Superior temporal gyrus (tissue), 1 donor: ENCODE measurements around the gene TMEM220.
"Not testable (repeated sequence)": the region's sequence is repeated elsewhere in the genome, so short reads cannot be mapped to it uniquely, and the experiment has no call there.

Experiments used
- DNase-seq: peaks from one replicate; pipeline ENCODE4 v3.0.0-alpha.2; 2016; ENCODE audit errors: extremely low spot score

Gene TMEM220

GRCh38 chr17:10728331-10728892, 1.4 kb downstream of the TMEM220 start:
- DNase-seq, result no peak

GRCh38 chr17:10727192-10727591, 2.6 kb downstream of the TMEM220 start:
- no peak for DNase-seq

DNA sequence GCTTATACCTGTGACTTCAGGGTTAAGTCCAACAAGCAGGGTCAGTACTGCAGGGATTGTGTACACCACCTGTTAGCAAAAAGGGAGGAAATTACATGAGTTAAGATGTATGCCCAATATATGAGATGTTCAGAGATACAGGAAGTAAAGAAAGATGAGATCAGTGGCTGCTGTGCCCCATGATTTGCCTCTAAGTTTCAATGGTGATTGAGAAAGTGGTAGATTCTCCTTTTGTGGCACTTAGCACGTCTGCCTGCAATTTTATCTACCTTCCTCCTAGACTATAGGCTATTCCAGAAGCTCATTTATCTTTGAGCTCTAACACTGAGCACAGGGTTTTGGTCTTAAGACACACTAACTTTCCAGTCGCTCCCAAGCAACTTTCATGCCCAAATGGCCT, 3.6 kb downstream of the TMEM220 start:
- DNase-seq, result no peak

DNA sequence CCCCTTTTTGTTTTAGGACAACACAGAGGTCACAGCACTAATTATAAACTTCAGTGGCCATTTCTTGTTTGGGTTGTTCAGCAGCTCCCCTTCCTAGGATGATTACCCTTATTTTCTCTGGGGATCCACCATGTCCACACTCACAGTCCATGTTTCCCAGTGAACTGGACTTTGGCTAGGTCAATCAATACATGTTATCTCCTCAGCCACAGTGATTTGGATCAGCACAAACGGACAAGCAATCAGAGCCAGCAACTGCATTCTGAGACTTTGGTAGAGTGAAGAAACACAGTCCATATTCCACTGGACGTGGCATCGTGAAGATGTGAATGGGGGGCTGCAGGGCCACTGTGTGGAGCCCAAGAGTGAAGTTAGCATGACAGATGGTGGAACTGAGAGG, 4.6 kb downstream of the TMEM220 start:
- no peak for DNase-seq

GRCh38 chr17:10724546-10725195, 5.2 kb downstream of the TMEM220 start:
- DNase-seq, result no peak

GRCh38 chr17:10718547-10718946, 11.3 kb downstream of the TMEM220 start:
- no peak for DNase-seq

DNA sequence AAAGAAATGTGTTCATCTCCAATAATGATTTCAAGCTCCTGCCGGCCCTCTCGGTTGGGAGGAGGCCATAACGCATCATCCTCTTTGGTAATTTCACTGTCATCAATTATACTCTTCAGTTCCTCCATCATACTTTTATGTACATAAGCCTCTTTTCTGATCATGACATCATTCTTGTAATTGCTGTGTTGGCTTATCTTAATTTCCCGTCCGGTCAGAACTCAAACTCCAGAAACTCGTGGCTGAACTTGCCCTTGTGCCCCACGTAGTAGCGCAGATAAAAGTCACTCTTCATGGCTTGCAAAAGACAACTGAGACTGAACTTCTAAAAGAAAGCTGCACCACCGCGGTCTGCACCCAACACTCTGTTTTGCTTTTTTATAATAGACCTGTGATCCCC, 13.6 kb downstream of the TMEM220 start:
- no peak for DNase-seq

- no peak for DNase-seq
Measured at GRCh38 chr17:10713318-10713717, 16.5 kb downstream of the TMEM220 start.

- no peak for DNase-seq
Measured at GRCh38 chr17:10705727-10706126, 24.1 kb downstream of the TMEM220 start.

DNA sequence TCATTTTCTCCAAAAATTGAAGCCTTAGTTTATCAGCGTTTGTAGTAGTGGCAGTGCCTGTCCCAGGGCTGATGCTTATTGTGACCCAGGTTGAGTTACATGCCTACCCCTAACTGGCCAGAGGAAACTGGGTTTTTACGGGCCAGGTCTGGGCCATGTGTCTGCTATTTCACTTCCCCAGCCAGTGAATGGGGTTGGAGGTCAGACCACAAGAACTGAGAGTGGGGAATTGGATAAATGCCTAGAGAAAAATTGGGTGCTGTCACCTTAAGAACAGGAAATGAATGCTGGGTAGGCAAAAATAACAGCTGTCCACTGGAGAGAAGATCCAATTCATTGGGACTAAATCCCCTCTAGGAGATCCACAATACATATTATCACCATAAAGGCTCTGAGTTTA, 27.2 kb downstream of the TMEM220 start:
- no peak for DNase-seq

GRCh38 chr17:10699856-10700255, 30.0 kb downstream of the TMEM220 start:
- DNase-seq, result no peak

DNA sequence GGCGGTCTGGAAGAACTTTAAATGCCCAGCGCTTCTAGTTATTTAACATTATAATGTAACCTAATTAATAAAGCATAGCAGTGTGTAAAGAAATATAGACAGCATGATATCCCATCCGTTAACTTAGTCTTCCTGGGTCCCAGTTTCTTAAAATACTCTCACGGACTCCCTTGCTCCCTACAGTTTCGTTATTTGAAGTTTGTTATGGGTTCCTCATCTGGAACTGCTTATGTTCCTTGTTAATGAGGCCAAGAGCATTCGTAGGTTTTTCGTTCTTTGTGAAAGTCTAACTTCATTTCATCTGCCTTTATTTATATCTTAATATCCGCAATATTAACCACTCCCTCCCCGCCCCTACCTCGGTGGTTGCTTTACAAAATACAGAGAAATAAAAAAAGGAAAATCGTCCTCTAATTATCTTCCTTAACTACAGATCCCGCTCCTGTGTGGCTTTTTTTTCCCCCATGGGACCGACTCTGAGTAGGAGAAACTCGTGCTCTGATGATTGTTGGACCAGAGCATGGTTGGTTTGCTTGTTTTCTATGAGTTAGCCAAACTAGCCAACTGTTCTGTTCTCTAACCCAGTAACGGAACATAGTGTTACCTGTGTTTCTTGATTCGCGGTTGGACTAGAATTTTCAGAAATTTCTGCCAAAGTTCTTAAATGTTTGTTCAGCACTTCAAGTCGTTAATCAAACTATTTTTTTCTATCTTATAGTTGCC, 31.6 kb downstream of the TMEM220 start:
- DNase-seq, result no peak

DNA sequence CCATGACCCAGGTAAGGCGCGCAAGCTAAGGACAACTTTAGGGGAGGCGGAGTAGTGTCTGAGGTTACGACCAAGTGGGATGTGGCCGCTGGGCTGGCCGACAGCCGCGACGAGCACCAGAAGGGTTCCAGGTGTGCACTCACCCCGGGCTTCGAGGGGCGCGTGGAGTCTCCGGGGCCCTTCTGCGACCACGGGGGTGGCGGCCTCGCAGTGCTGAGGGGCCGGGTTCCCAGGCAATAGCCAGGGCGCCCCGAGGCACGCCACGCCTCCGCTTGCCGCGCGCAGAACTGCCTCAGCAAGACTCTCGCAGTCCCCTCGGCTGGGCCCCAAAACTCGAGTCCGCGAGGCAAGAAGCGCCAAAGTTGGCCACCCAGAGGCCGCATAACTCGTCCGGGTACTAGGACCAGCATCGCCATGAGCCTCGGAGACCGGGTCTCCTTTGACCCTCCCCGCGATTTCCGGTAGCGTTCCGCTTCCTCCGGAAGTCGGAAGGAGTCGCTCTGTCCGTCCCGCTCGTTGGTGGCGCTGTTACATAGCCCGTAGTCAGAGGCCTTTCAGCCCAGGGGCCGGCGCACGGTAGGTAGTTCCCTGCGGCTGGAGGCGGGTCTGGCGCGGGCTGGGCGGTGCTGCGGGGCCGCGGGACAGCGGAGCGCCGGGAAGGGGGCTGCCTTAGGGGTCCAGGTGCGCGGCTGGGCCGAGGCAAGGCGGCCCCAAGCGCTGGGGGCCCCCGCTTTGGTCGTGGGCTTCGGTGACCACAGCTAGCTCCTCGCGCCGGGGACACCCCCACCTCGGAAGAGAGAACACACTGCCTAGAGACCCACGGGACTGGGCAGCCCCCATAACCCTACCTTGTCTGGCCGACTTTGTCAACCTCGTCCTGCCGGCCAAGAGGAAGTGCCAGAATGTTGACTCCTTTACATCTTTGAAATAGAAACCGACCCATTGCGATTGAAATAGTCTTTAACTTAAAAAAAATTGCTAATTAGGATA, 32.4 kb downstream of the TMEM220 start, which contains the start of the genes ADPRM and SCO1:
ADPRM (plus strand) TSS at position 503 of the 990 bp plus-strand sequence. CDS start 7,333 bp downstream, outside the sequence.
SCO1 (minus strand) TSS at position 442 of the 990 bp plus-strand sequence; CDS start at position 416, 26 bp downstream.
- DNase-seq, result peak; percentile 98

- not testable (repeated sequence) for DNase-seq
Measured at GRCh38 chr17:10695875-10696407, 33.9 kb downstream of the TMEM220 start.

DNA sequence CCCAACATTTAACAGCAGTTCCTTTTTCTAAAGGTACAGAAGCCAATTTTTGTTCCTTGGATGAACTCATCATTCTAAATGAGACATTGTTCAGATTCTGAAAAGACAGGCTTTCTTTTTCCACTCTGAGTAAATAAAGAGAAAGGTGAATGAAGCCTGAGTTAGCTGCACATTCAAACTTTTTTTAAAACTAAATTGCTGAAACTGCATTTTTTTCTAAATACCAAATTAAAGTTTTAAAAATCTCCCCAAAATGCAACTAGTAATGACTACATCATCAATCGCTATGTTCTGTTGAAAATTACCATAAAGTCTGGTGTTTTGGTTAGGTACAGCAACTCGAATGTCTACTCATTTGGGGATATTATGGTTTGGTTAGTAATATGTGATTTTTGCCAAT, 42.3 kb downstream of the TMEM220 start:
- DNase-seq, result no peak

DNA sequence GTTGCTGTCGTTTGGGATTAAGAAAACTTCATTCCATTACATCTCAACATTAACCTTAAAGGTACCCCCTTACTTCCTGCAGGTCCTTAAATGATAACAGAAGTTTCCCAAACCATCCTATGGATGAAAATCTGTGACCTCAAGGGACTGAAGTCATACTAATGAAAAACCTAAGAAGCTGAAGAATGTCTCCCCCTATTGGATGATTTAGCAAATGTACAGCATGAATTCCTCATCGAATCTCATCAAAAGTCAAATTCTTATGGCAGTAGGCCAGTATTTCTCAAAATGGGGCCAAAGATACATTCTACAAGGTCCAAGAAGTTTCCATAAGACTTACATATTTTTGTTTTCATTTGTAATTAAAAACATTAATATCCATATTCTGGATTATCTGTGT, 46.0 kb downstream of the TMEM220 start:
- no peak for DNase-seq

GRCh38 chr17:10681866-10682446, 47.9 kb downstream of the TMEM220 start:
- DNase-seq, result no peak

- DNase-seq, result no peak
Measured at GRCh38 chr17:10674704-10675103, 55.1 kb downstream of the TMEM220 start.

GRCh38 chr17:10673312-10673711, 56.5 kb downstream of the TMEM220 start:
- DNase-seq, result no peak

DNA sequence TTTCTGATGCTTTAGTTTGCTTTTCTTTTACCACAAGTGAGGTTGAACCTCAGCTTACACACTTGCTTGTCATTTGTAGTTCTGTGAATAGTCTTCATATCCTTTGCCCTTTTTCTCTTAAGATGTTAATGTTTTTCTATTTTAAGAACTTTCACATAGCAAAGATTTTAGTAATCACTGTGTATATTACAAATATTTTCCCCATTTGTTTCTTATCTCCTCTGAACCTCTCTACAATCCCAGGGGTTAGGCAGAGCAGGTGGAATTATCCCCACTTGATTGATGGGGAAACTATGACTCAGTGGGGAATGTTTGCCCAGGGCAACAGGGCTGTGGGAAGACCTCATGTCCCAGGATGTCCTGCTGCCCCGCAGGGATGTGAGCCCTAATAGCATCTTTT, 61.0 kb downstream of the TMEM220 start:
- no peak for DNase-seq

GRCh38 chr17:10666906-10667305, 62.9 kb downstream of the TMEM220 start:
- DNase-seq, result no peak
